GM12801 (cell line): ENCODE data around the gene CHST15.

ENCODE experiments used
- CTCF ChIP-seq: IDR thresholded peaks from one replicate; pipeline ENCODE4 v1.5.1; 2011; ENCODE audit warnings: control low read depth; ENCODE audit not compliant: insufficient read length; ENCODE audit errors: extremely low read depth

The CHST15 gene

GRCh38 chr10:124049484-124049883, 43.9 kb downstream of the CHST15 start:
- TF ChIP-seq CTCF, result no peak

GRCh38 chr10:124048371-124049290, 44.8 kb downstream of the CHST15 start:
- no peak for TF ChIP-seq CTCF

GRCh38 chr10:124047427-124048152, 45.8 kb downstream of the CHST15 start:
- no peak for TF ChIP-seq CTCF

GRCh38 chr10:124045801-124046355, 47.5 kb downstream of the CHST15 start:
- no peak for TF ChIP-seq CTCF

- no peak for TF ChIP-seq CTCF
These were observed 48.1 kb downstream of the CHST15 start for GRCh38 chr10:124045276-124045675.

GRCh38 chr10:124044143-124044862, 49.1 kb downstream of the CHST15 start:
- TF ChIP-seq CTCF, result no peak
